H9 (cell line): ENCODE results near the gene MMP15. TPM values are rescaled to one million over a fixed set of nuclear protein-coding genes. Genes with fewer than 3 reads are reported as not detected.

Source experiments
- DNase-seq: peaks from one replicate; pipeline ENCODE4 v3.0.0-alpha.2; 2017
- H2AFZ ChIP-seq: one replicate; pipeline ENCODE4 v1.6.1; 2013; ENCODE audit warnings: mild to moderate bottlenecking, low read length, control low read depth, moderate library complexity
- H2AK5ac ChIP-seq: 2 replicates; pipeline ENCODE4 v1.6.1; 2013; ENCODE audit warnings: low read length, control low read depth, mixed read lengths; ENCODE audit not compliant: insufficient read length
- H2BK120ac ChIP-seq: one replicate; pipeline ENCODE4 v1.6.1; 2013; ENCODE audit warnings: low read depth, mild to moderate bottlenecking, low read length, control low read depth, inconsistent platforms; ENCODE audit not compliant: poor library complexity, severe bottlenecking
- H2BK12ac ChIP-seq: 2 replicates; pipeline ENCODE4 v1.6.1; 2013; ENCODE audit warnings: low read length, control low read depth, mixed read lengths, low read depth; ENCODE audit not compliant: insufficient read length
- H2BK15ac ChIP-seq: 2 replicates; pipeline ENCODE4 v1.6.1; 2013; ENCODE audit warnings: low read depth, low read length, control low read depth
- H2BK20ac ChIP-seq: one replicate; pipeline ENCODE4 v1.6.1; 2013; ENCODE audit warnings: low read depth, mild to moderate bottlenecking, low read length, control low read depth, inconsistent platforms; ENCODE audit not compliant: poor library complexity, severe bottlenecking
- H2BK5ac ChIP-seq: 2 replicates; pipeline ENCODE4 v1.6.1; 2013; ENCODE audit warnings: low read length, control low read depth, mixed read lengths; ENCODE audit not compliant: insufficient read length
- H3K14ac ChIP-seq: 2 replicates; pipeline ENCODE4 v1.6.1; 2013; ENCODE audit warnings: low read length, control low read depth; ENCODE audit not compliant: insufficient read depth
- H3K18ac ChIP-seq: 2 replicates; pipeline ENCODE4 v1.6.1; 2013; ENCODE audit warnings: low read depth, mild to moderate bottlenecking, mixed read lengths, low read length, control low read depth; ENCODE audit not compliant: insufficient read length
- H3K23ac ChIP-seq: 2 replicates; pipeline ENCODE4 v1.6.1; 2013; ENCODE audit warnings: low read length, control low read depth, mixed read lengths, low read depth; ENCODE audit not compliant: insufficient read length
- H3K23me2 ChIP-seq: 2 replicates; pipeline ENCODE4 v1.6.1; 2013; ENCODE audit warnings: low read depth, mild to moderate bottlenecking, mixed read lengths, low read length, control low read depth; ENCODE audit not compliant: insufficient read length, poor library complexity, severe bottlenecking
- H3K27ac ChIP-seq: 2 replicates; pipeline ENCODE4 v1.5.1; 2013; ENCODE audit warnings: low read length, control low read depth, mixed read lengths, low read depth; ENCODE audit not compliant: insufficient read length
- H3K27me3 ChIP-seq: 2 replicates; pipeline ENCODE4 v1.6.1; 2013; ENCODE audit warnings: low read length, control low read depth, inconsistent platforms; ENCODE audit not compliant: insufficient read depth
- H3K4ac ChIP-seq: 2 replicates; pipeline ENCODE4 v1.6.1; 2013; ENCODE audit warnings: low read depth, mild to moderate bottlenecking, control low read depth, inconsistent platforms, low read length, moderate library complexity
- H3K4me1 ChIP-seq: 2 replicates; pipeline ENCODE4 v1.6.1; 2013; ENCODE audit warnings: low read length, control low read depth, inconsistent platforms; ENCODE audit not compliant: insufficient read depth
- H3K4me2 ChIP-seq: 2 replicates; pipeline ENCODE4 v1.6.1; 2013; ENCODE audit warnings: low read length, control low read depth, mixed read lengths; ENCODE audit not compliant: insufficient read length, insufficient read depth
- H3K56ac ChIP-seq: 2 replicates; pipeline ENCODE4 v1.6.1; 2013; ENCODE audit warnings: low read depth, mild to moderate bottlenecking, mixed read lengths, low read length, control low read depth; ENCODE audit not compliant: insufficient read length
- H3K79me1 ChIP-seq: 2 replicates; pipeline ENCODE4 v1.6.1; 2013; ENCODE audit warnings: low read depth, mild to moderate bottlenecking, moderate library complexity, low read length, control low read depth, inconsistent platforms; ENCODE audit not compliant: insufficient read depth, poor library complexity, severe bottlenecking
- H3K79me2 ChIP-seq: 2 replicates; pipeline ENCODE4 v1.6.1; 2013; ENCODE audit warnings: low read length, control low read depth, inconsistent platforms; ENCODE audit not compliant: insufficient read depth
- H3K9ac ChIP-seq: 2 replicates; pipeline ENCODE4 v1.6.1; 2013; ENCODE audit warnings: low read length, control low read depth, mixed read lengths; ENCODE audit not compliant: insufficient read length; ENCODE audit errors: extremely low read depth
- H3K9me3 ChIP-seq: one replicate; pipeline ENCODE4 v1.6.1; 2013; ENCODE audit warnings: low read depth, low read length, inconsistent platforms; ENCODE audit not compliant: control insufficient read depth
- H3T11ph ChIP-seq: one replicate; pipeline ENCODE4 v1.6.1; 2013; ENCODE audit warnings: mild to moderate bottlenecking, low read length, control low read depth, inconsistent platforms
- H4K20me1 ChIP-seq: one replicate; pipeline ENCODE4 v1.6.1; 2013; ENCODE audit not compliant: control insufficient read depth, insufficient read length, insufficient read depth
- H4K5ac ChIP-seq: 2 replicates; pipeline ENCODE4 v1.6.1; 2013; ENCODE audit warnings: low read depth, mild to moderate bottlenecking, mixed read lengths, low read length, control low read depth; ENCODE audit not compliant: insufficient read length
- H4K8ac ChIP-seq: replicated peaks from 2 replicates; pipeline ENCODE4 v1.6.1; 2013; ENCODE audit warnings: low read length, control low read depth, mixed read lengths, low read depth; ENCODE audit not compliant: insufficient read length
- H4K91ac ChIP-seq: 2 replicates; pipeline ENCODE4 v1.6.1; 2013; ENCODE audit warnings: low read depth, mild to moderate bottlenecking, moderate library complexity, mixed read lengths, low read length, control low read depth; ENCODE audit not compliant: insufficient read length
- H3K27ac Mint-ChIP-seq, 3 experiments: 2 replicates in 2 of 3; 3 replicates in 1 of 3; pipeline ENCODE4 v1.8.0; 2020 to 2021; ENCODE audit warnings: mixed read lengths in 3 of 3, mild to moderate bottlenecking in 1 of 3, moderate library complexity in 1 of 3
- H3K27me3 Mint-ChIP-seq: 2 replicates; pipeline ENCODE4 v1.8.0; 2021; ENCODE audit warnings: low read depth, mild to moderate bottlenecking, moderate library complexity, mixed read lengths
- H3K36me3 Mint-ChIP-seq, 3 experiments: 2 replicates in 2 of 3; 3 replicates in 1 of 3; pipeline ENCODE4 v1.8.0; 2020 to 2021; ENCODE audit warnings: low read depth in 3 of 3, mixed read lengths in 3 of 3; ENCODE audit not compliant: insufficient read depth in 1 of 3
- H3K4me1 Mint-ChIP-seq, 2 experiments: 2 replicates each; pipeline ENCODE4 v1.8.0; 2020; ENCODE audit warnings: mixed read lengths in 2 of 2
- H3K4me3 Mint-ChIP-seq, 2 experiments: 2 replicates in 1 of 2; 3 replicates in 1 of 2; pipeline ENCODE4 v1.8.0; 2020 to 2021; ENCODE audit warnings: mild to moderate bottlenecking in 2 of 2, mixed read lengths in 2 of 2, moderate library complexity in 1 of 2
- H3K9me3 Mint-ChIP-seq, 2 experiments: 2 replicates in 1 of 2; 3 replicates in 1 of 2; pipeline ENCODE4 v1.8.0; 2020; ENCODE audit warnings: mild to moderate bottlenecking in 2 of 2, mixed read lengths in 2 of 2, moderate library complexity in 1 of 2
- CTCF ChIP-seq: fragments of 200-600 bp; sonication (generic); conservative IDR thresholded peaks from 3 replicates; pipeline ENCODE4 v1.8.0; 2021; ENCODE audit warnings: antibody characterized with exemption, mild to moderate bottlenecking
- WGBS: extraction: QIAGEN DNeasy Blood & Tissue Kit; methylation state at CpG from one replicate; pipeline ENCODE4 v1.1.7; 2013; ENCODE audit warnings: missing lambda C conversion rate, low lambda C conversion rate, mixed read lengths; ENCODE audit not compliant: insufficient read length; ENCODE audit errors: extremely low coverage; 5-methylcytosine and 5-hydroxymethylcytosine counted together
- total RNA-seq: library from RNA; stranded (reverse); gene quantifications from 2 replicates; pipeline ENCODE4 v1.2.1, GENCODE V29; 2021

MMP15 gene
- total RNA-seq, 1 experiment from 2014 or later = 32.9 TPM

DNA sequence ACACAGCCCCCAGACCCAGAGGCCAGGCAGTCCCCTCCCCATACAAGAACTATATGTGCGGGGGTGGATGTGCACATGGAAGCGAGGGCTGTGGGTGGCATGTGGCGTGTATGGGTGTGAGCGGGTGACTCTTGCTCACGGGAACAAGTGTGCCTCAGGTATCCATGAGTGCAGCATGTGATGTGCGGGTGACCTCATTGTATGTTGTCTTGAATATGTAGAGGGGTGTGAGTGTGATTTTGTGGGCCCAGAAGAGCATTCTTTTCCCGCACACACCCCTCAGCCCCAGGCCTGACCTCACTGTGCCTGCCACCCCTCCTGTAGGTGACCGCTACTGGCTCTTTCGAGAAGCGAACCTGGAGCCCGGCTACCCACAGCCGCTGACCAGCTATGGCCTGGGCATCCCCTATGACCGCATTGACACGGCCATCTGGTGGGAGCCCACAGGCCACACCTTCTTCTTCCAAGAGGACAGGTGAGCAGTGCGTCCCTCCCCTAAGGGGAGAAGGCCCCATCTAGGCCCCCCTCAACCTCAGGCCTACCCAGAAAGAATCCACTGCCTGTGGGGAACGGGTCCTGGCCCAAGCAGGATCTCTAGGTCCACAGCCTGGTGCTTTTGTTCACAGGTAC is 17.4 kb downstream of the MMP15 start:
- H3K27me3 ChIP-seq = no peaks in the 10 kb centered on the region
- no peak for DNase-seq
- H3K9ac ChIP-seq = no peak overlapping the region
- H2AK5ac ChIP-seq = no peak overlapping the region
- whole genome bisulfite sequencing = no CpG with 5 or more reads among the region's 16 CpGs
- no peak overlapping the region for H3K27ac ChIP-seq
- no peak overlapping the region for H3K56ac ChIP-seq
- Mint-ChIP-seq H3K36me3 (peaks cover 13 to 60% (median 45%) of the 10 kb centered on the region in 3 experiments; a peak in 6 of 7 replicates), H3K4me3 (no peak overlapping the region), H3K27me3 (no peaks in the 10 kb centered on the region), H3K4me1 (peaks cover under 1 to 12% of the 10 kb centered on the region in 2 experiments), H3K9me3 (no peaks in the 10 kb centered on the region), H3K27ac (peak overlapping the region in 1 of 3 experiments; percentile 84; a peak in 1 of 7 replicates)
- no peaks in the 10 kb centered on the region for H3K9me3 ChIP-seq
- H3T11ph ChIP-seq = no peak overlapping the region
- no peak overlapping the region for H4K8ac ChIP-seq
- no peak overlapping the region for H2BK5ac ChIP-seq
- no peak overlapping the region for H2BK20ac ChIP-seq
- no peak overlapping the region for H3K23ac ChIP-seq
- no peaks in the 10 kb centered on the region for H3K79me2 ChIP-seq
- H3K4me2 ChIP-seq = no peak overlapping the region
- no peaks in the 10 kb centered on the region for H3K23me2 ChIP-seq
- no peaks in the 10 kb centered on the region for H4K20me1 ChIP-seq
- no peak for TF ChIP-seq CTCF
- H2BK15ac ChIP-seq = no peak overlapping the region
- H3K4ac ChIP-seq = no peak overlapping the region
- no peak overlapping the region for H2BK120ac ChIP-seq
- no peak overlapping the region for H3K18ac ChIP-seq
- H2BK12ac ChIP-seq = no peak overlapping the region
- H4K91ac ChIP-seq = no peak overlapping the region
- H3K4me1 ChIP-seq = no peaks in the 10 kb centered on the region; the same call in 1 of the 2 replicates
- H2AFZ ChIP-seq = no peak overlapping the region
- no peak overlapping the region for H3K14ac ChIP-seq
- H4K5ac ChIP-seq = no peak overlapping the region
- no peaks in the 10 kb centered on the region for H3K79me1 ChIP-seq
